WTC11 (cell line): ENCODE results near the gene NFKB1. TPM values are rescaled to one million over a fixed set of nuclear protein-coding genes. Genes with fewer than 3 reads are reported as not detected.

Experiments used
- ATAC-seq: fragments of 200-7000 bp; cut with Tn5 transposase; 2 replicates; pipeline ENCODE4 v1.10.0; 2021; ENCODE audit warnings: mild to moderate bottlenecking, moderate library complexity
- CTCF ChIA-PET: fragments of 300-600 bp; sonication (Branson Sonifier 250); formaldehyde crosslinking; loops from one replicate; lab custom pipeline; 2021; ENCODE audit warnings: antibody characterized with exemption; lab: Charles Lee
- POLR2A ChIA-PET: fragments of 350-600 bp; sonication (Branson Sonifier 250); formaldehyde crosslinking; loops from one replicate; lab custom pipeline; 2021; ENCODE audit warnings: antibody characterized with exemption; lab: Charles Lee
- DNase-seq: peaks from one replicate; pipeline ENCODE4 v3.0.0; 2021; ENCODE audit warnings: low spot score
- H3K27ac Mint-ChIP-seq: 2 replicates; pipeline ENCODE4 v1.8.0; 2021; ENCODE audit warnings: mixed read lengths
- H3K27me3 Mint-ChIP-seq: 2 replicates; pipeline ENCODE4 v1.8.0; 2021; ENCODE audit warnings: low read depth, mild to moderate bottlenecking, moderate library complexity, mixed read lengths
- H3K36me3 Mint-ChIP-seq: 2 replicates; pipeline ENCODE4 v1.8.0; 2021; ENCODE audit warnings: mixed read lengths
- H3K4me1 Mint-ChIP-seq: 2 replicates; pipeline ENCODE4 v1.8.0; 2022; ENCODE audit warnings: mixed read lengths
- H3K4me3 Mint-ChIP-seq: 2 replicates; pipeline ENCODE4 v1.8.0; 2021; ENCODE audit warnings: mild to moderate bottlenecking, moderate library complexity, mixed read lengths
- H3K9me3 Mint-ChIP-seq: 2 replicates; pipeline ENCODE4 v1.8.0; 2021; ENCODE audit warnings: mixed read lengths
- AFF4 ChIP-seq: sonication (generic); formaldehyde crosslinking; IDR thresholded peaks from 2 replicates; pipeline ENCODE4 v1.8.1; 2023; ENCODE audit warnings: mild to moderate bottlenecking, missing genetic modification reagents, borderline replicate concordance
- CBFB ChIP-seq: sonication (generic); formaldehyde crosslinking; IDR thresholded peaks from 2 replicates; pipeline ENCODE4 v1.8.1; 2022; ENCODE audit warnings: mild to moderate bottlenecking, low read depth, missing genetic modification reagents
- EMX1 ChIP-seq: fragments of 250-450 bp; sonication (Bioruptor Pico); IDR thresholded peaks from 2 replicates; pipeline ENCODE4 v1.8.0; 2021; ENCODE audit warnings: mild to moderate bottlenecking
- ESRRA ChIP-seq: sonication (generic); formaldehyde crosslinking; IDR thresholded peaks from 2 replicates; pipeline ENCODE4 v1.8.1; 2022; ENCODE audit warnings: mild to moderate bottlenecking, missing genetic modification reagents, borderline replicate concordance
- FOXK1 ChIP-seq: sonication (generic); formaldehyde crosslinking; IDR thresholded peaks from 2 replicates; pipeline ENCODE4 v1.8.0; 2022; ENCODE audit warnings: mild to moderate bottlenecking, moderate library complexity, missing genetic modification reagents
- FOXP1 ChIP-seq: sonication (generic); formaldehyde crosslinking; IDR thresholded peaks from 2 replicates; pipeline ENCODE4 v1.8.0; 2022; ENCODE audit warnings: missing genetic modification reagents, mild to moderate bottlenecking, moderate library complexity, borderline replicate concordance
- HMGXB4 ChIP-seq: sonication (generic); formaldehyde crosslinking; IDR thresholded peaks from 2 replicates; pipeline ENCODE4 v1.8.1; 2023; ENCODE audit warnings: mild to moderate bottlenecking, moderate library complexity, missing genetic modification reagents
- IRF1 ChIP-seq: sonication (generic); formaldehyde crosslinking; IDR thresholded peaks from 2 replicates; pipeline ENCODE4 v1.8.0; 2023; ENCODE audit warnings: missing genetic modification reagents
- IRF2 ChIP-seq: sonication (generic); formaldehyde crosslinking; IDR thresholded peaks from 2 replicates; pipeline ENCODE4 v1.8.0; 2022; ENCODE audit warnings: low read depth, missing genetic modification reagents, borderline replicate concordance
- JAZF1 ChIP-seq: fragments of 250-450 bp; sonication (Bioruptor Pico); IDR thresholded peaks from 2 replicates; pipeline ENCODE4 v1.9.0; 2021; ENCODE audit warnings: moderate library complexity, mild to moderate bottlenecking, inconsistent platforms
- JUN ChIP-seq: sonication (generic); formaldehyde crosslinking; IDR thresholded peaks from 2 replicates; pipeline ENCODE4 v1.8.0; 2023; ENCODE audit warnings: mild to moderate bottlenecking, missing genetic modification reagents
- MAX ChIP-seq: sonication (generic); formaldehyde crosslinking; IDR thresholded peaks from 2 replicates; pipeline ENCODE4 v1.8.0; 2022; ENCODE audit warnings: mild to moderate bottlenecking, missing genetic modification reagents
- PRDM15 ChIP-seq: sonication (generic); formaldehyde crosslinking; IDR thresholded peaks from 2 replicates; pipeline ENCODE4 v1.8.0; 2022; ENCODE audit warnings: missing genetic modification reagents
- TEAD4 ChIP-seq: sonication (generic); formaldehyde crosslinking; IDR thresholded peaks from 2 replicates; pipeline ENCODE4 v1.8.0; 2022; ENCODE audit warnings: mild to moderate bottlenecking, missing genetic modification reagents
- ZBTB43 ChIP-seq: sonication (generic); formaldehyde crosslinking; IDR thresholded peaks from 2 replicates; pipeline ENCODE4 v1.8.1; 2023; ENCODE audit warnings: mild to moderate bottlenecking, missing genetic modification reagents
- ZNF317 ChIP-seq: sonication (generic); formaldehyde crosslinking; IDR thresholded peaks from 2 replicates; pipeline ENCODE4 v1.8.1; 2023; ENCODE audit warnings: low read depth, mild to moderate bottlenecking, moderate library complexity, missing genetic modification reagents, borderline replicate concordance
- total RNA-seq: library from RNA; stranded (reverse); gene quantifications from 3 replicates; pipeline ENCODE4 v1.2.3, GENCODE V29; 2021

NFKB1 gene
- total RNA-seq, 1 experiment from 2014 or later = 5.6 TPM

- no peaks in the 10 kb centered on the region for H3K9me3 Mint-ChIP-seq
- H3K36me3 Mint-ChIP-seq = peaks cover 21% of the 10 kb centered on the region
- no peak for ATAC-seq
- ChIA-PET CTCF (no interaction called here), POLR2A (no interaction called here)
- no peaks in the 10 kb centered on the region for H3K4me1 Mint-ChIP-seq
- H3K4me3 Mint-ChIP-seq = no peak overlapping the region
- TF ChIP-seq MAX (no peak), ZNF317 (CRISPR knock-in tag) (no peak), ZBTB43 (no peak), TEAD4 (CRISPR knock-in tag) (no peak), PRDM15 (CRISPR knock-in tag) (no peak), ESRRA (no peak), FOXP1 (CRISPR knock-in tag) (no peak), JUN (CRISPR knock-in tag) (no peak), IRF2 (no peak), FOXK1 (no peak), AFF4 (CRISPR knock-in tag) (no peak), HMGXB4 (CRISPR knock-in tag) (no peak), IRF1 (CRISPR knock-in tag) (no peak), CBFB (CRISPR knock-in tag) (no peak), EMX1 (CRISPR knock-in tag) (no peak), JAZF1 (CRISPR knock-in tag) (no peak)
- no peak for DNase-seq
- no peaks in the 10 kb centered on the region for H3K27me3 Mint-ChIP-seq
- no peak overlapping the region for H3K27ac Mint-ChIP-seq
Measured at GRCh38 chr4:102639598-102639997, 138.4 kb downstream of the NFKB1 start.
